Astrocyte of the cerebellum (primary cell): ENCODE data around the gene FMO1.

ENCODE experiments used
- DNase-seq: peaks from one replicate; pipeline ENCODE4 v3.0.0-alpha.2; 2011; ENCODE audit warnings: low read depth
- H3K4me3 ChIP-seq: 2 replicates; pipeline ENCODE4 v1.5.1; 2011; ENCODE audit warnings: mild to moderate bottlenecking, low read depth, low read length, moderate library complexity
- in situ Hi-C: cut with HindIII; loops from 2 replicates; pipeline ENCODE4 v1.10.0; 2017; ENCODE audit warnings: low sequenced_read_pairs
- TF ChIP-seq, protein P1 (sequence below): IDR thresholded peaks from 2 replicates; pipeline ENCODE4 v1.5.1; 2012; ENCODE audit warnings: low read length, low read depth, moderate library complexity, mild to moderate bottlenecking; ENCODE audit errors: missing control alignments

FMO1 gene

DNA sequence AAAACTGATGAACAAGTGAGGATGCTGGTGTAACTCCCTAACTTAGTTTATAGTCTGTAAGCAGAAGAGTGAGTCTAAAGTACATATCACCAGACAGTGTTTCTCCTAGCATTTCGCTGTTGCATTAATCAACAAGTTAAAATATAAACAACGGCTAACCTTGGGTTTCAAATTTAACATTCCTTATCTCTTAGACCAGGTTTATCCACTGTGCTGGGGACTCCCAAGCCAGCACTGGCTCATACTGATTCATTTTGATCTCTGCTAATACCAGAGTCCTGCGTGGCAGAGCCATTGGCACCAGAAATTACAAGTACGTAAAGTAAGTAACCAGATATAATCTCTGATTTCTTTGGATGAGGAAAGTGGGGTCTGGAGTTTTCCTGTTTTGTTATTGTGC lies at the start of gene FMO1:
FMO1 (plus strand) TSS at position 193 of the 400 bp plus-strand sequence. CDS start 9,594 bp downstream, outside the sequence.
- TF ChIP-seq, protein P1, sequence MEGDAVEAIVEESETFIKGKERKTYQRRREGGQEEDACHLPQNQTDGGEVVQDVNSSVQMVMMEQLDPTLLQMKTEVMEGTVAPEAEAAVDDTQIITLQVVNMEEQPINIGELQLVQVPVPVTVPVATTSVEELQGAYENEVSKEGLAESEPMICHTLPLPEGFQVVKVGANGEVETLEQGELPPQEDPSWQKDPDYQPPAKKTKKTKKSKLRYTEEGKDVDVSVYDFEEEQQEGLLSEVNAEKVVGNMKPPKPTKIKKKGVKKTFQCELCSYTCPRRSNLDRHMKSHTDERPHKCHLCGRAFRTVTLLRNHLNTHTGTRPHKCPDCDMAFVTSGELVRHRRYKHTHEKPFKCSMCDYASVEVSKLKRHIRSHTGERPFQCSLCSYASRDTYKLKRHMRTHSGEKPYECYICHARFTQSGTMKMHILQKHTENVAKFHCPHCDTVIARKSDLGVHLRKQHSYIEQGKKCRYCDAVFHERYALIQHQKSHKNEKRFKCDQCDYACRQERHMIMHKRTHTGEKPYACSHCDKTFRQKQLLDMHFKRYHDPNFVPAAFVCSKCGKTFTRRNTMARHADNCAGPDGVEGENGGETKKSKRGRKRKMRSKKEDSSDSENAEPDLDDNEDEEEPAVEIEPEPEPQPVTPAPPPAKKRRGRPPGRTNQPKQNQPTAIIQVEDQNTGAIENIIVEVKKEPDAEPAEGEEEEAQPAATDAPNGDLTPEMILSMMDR: no peak
- H3K4me3 ChIP-seq: no peak within 1 kb of the TSS
- in situ Hi-C loops: no loop called here
- no peak for DNase-seq

DNA sequence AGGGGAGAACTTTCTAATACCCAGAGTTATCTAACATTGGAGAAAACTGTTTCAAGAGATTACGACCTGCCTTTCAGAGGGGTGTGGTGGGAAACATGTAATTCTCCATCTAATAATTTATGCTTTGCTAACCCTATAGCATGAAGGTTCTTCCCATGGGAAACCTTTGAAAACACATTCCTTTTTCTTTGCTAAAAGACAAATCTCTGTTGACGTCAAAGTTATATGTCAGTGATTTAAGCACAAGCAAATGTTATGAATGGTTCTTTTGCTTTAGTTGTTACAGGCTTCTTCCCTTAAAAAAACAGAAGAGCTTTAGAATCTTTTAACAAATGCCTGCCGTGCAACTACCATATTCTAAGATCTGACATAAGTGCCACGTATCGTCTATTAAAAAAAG lies 44.0 kb upstream of the FMO1 start:
- in situ Hi-C loops: no loop called here
- no peak overlapping the region for H3K4me3 ChIP-seq
- DNase-seq: no peak
- TF ChIP-seq, protein P1: no peak

- in situ Hi-C loops: no loop called here
- no peak for DNase-seq
- TF ChIP-seq, protein P1: no peak
- H3K4me3 ChIP-seq: no peak overlapping the region
Observed at GRCh38 chr1:171206204-171206977, 41.9 kb upstream of the FMO1 start.

DNA sequence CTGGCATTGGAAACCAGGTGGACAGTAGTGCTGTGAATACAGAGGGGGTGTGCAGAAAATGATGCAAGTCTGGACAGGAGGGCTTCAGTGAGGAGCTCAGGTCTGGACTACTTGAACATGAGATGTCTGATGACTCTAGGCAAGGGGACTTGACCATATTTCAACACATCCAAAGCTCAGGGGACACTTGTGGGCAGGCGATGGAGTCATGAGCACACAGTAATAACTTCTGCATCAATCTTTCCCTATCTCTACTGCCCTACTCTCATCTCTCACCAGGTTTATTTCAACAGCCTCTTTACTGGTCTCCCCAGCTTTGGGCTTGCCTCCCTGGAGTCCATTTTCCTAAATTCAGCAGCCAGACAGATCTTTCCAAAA lies 41.3 kb upstream of the FMO1 start:
- in situ Hi-C loops: no loop called here
- H3K4me3 ChIP-seq: no peak overlapping the region
- DNase-seq: no peak
- TF ChIP-seq, protein P1: no peak

DNA sequence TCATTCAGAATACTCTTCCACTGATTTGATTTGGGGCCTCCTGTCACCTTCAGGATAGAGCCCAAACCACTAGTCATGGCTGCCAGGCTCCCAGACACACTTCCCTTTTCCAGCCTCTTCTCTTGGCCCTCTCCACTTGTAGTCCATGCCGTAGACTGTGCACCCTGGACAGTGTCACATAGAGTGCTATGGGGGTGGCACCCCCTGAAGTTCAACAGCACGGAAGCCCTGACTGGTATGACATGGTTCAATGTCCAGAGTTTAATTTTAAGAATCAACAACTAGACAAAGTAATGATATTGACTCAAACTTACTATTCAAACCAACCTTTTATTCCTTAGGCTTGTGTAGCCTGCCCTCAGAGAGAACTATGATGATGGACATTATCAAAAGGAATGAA lies 40.9 kb upstream of the FMO1 start:
- TF ChIP-seq, protein P1: no peak
- no peak overlapping the region for H3K4me3 ChIP-seq
- DNase-seq: no peak
- in situ Hi-C loops: no loop called here

GRCh38 chr1:171210355-171210754 lies 37.9 kb upstream of the FMO1 start:
- no peak for DNase-seq
- no peak overlapping the region for H3K4me3 ChIP-seq
- in situ Hi-C loops: no loop called here
- TF ChIP-seq, protein P1: no peak
